Colonic mucosa (tissue), 4 donors: ENCODE data around the gene FARP1. TPM values are rescaled to one million over a fixed set of nuclear protein-coding genes. Genes with fewer than 3 reads are reported as not detected.

Experiments used
- DNase-seq: peaks from one replicate; pipeline ENCODE4 v3.0.0-alpha.2; 2020
- H3K27ac ChIP-seq: fragments of 200-600 bp; one replicate; pipeline ENCODE4 v1.8.0; 2021
- H3K27me3 ChIP-seq: fragments of 200-600 bp; one replicate; pipeline ENCODE4 v1.8.0; 2021
- H3K36me3 ChIP-seq: fragments of 200-600 bp; one replicate; pipeline ENCODE4 v1.8.0; 2021
- H3K4me1 ChIP-seq: fragments of 200-600 bp; one replicate; pipeline ENCODE4 v1.8.0; 2021; ENCODE audit warnings: mild to moderate bottlenecking
- H3K4me3 ChIP-seq: fragments of 200-600 bp; one replicate; pipeline ENCODE4 v1.8.0; 2021
- H3K9ac ChIP-seq, 2 donors: one replicate each; pipeline ENCODE4 v1.7.0; 2013; ENCODE audit warnings: control low read depth in 2 of 2, low read depth in 2 of 2, low read length in 2 of 2
- H3K9me3 ChIP-seq: fragments of 200-600 bp; one replicate; pipeline ENCODE4 v1.8.0; 2021
- intact Hi-C: fragments of 100-400 bp; cut with DNase I; formaldehyde crosslinking; loops from one replicate; pipeline ENCODE4 v1.14.1; 2022
- total RNA-seq, 2 donors: library from RNA; stranded (reverse); fragmentation: NEBNext Ultra II Directional in 1 of 2; extraction: Animal tissue kit (Norgen Biotek cat#: 25700) in 1 of 2; gene quantifications; one replicate each; pipeline ENCODE4 v1.2.1, GENCODE V29; 2021
- TF ChIP-seq, protein P1 (sequence below): fragments of 200-600 bp; IDR thresholded peaks from one replicate; pipeline ENCODE4 v1.8.0; 2022; ENCODE audit warnings: antibody characterized with exemption, mild to moderate bottlenecking
- donor health status: healthy.
- donor health status: DM: no; HTN: no; CAD: no.
- donor health status: DM: no; HTN: no; CAD: no.

FARP1 gene
- total RNA-seq, 2 donors from 2014 or later = 39.1 to 53.5 TPM

DNA sequence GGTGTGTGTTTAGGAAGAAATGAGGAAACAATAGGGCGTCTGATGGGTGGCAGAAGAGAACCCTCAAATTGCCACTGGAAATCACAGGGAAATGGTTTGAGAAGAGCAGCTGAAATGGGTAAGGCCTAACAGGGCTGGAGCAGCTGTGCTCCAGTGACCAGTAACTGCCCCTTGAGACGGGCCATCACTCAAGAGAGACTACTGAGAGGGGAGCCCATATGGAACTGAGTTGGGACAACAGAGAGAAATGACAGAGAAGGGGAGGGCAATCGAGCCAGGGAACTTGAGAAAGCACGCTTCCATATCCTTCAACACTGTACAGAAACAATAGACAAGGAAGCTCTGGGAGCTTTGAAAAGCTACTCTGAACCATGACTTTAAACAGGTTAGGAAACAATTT lies 209.3 kb downstream of the FARP1 start:
- Histone ChIP-seq H3K4me3 (no peak overlapping the region), H3K27me3 (no peaks in the 10 kb centered on the region), H3K27ac (no peak overlapping the region), H3K9me3 (no peaks in the 10 kb centered on the region), H3K36me3 (no peaks in the 10 kb centered on the region), H3K4me1 (no peaks in the 10 kb centered on the region), H3K9ac (no peak overlapping the region)
- intact Hi-C loops = no loop called here
- TF ChIP-seq, protein P1, sequence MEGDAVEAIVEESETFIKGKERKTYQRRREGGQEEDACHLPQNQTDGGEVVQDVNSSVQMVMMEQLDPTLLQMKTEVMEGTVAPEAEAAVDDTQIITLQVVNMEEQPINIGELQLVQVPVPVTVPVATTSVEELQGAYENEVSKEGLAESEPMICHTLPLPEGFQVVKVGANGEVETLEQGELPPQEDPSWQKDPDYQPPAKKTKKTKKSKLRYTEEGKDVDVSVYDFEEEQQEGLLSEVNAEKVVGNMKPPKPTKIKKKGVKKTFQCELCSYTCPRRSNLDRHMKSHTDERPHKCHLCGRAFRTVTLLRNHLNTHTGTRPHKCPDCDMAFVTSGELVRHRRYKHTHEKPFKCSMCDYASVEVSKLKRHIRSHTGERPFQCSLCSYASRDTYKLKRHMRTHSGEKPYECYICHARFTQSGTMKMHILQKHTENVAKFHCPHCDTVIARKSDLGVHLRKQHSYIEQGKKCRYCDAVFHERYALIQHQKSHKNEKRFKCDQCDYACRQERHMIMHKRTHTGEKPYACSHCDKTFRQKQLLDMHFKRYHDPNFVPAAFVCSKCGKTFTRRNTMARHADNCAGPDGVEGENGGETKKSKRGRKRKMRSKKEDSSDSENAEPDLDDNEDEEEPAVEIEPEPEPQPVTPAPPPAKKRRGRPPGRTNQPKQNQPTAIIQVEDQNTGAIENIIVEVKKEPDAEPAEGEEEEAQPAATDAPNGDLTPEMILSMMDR = no peak
- DNase-seq = no peak

DNA sequence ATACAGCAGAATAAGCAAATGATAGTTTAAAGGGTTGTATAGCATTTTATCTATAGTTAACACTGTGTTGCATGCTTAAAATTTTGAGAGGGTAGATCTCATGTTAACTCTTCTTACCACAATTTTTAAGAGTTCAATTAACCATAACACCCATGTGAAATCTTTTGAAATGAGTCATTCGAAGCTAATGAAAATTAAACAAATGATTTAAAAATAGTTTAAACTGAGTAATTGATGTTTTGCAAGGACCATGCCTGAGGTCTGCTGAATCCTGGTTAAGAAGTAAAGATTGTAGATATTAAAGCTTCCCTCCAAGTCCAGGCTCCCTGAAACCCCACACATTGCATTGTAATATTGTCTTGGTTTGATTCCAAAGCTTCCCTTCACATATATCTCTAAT lies 210.9 kb downstream of the FARP1 start:
- Histone ChIP-seq H3K4me3 (no peak overlapping the region), H3K36me3 (no peaks in the 10 kb centered on the region), H3K27me3 (no peaks in the 10 kb centered on the region), H3K27ac (no peak overlapping the region), H3K9ac (no peak overlapping the region), H3K9me3 (no peaks in the 10 kb centered on the region), H3K4me1 (no peaks in the 10 kb centered on the region)
- no peak for DNase-seq
- TF ChIP-seq, protein P1 = no peak
- intact Hi-C loops = no loop called here

- Histone ChIP-seq H3K36me3 (no peaks in the 10 kb centered on the region), H3K4me1 (no peaks in the 10 kb centered on the region), H3K9ac (no peak overlapping the region), H3K9me3 (no peaks in the 10 kb centered on the region), H3K27me3 (no peaks in the 10 kb centered on the region), H3K27ac (no peak overlapping the region), H3K4me3 (no peak overlapping the region)
- DNase-seq = no peak
- TF ChIP-seq, protein P1 = no peak
- intact Hi-C loops = no loop called here
These were observed 216.0 kb downstream of the FARP1 start for GRCh38 chr13:98358937-98359336.

DNA sequence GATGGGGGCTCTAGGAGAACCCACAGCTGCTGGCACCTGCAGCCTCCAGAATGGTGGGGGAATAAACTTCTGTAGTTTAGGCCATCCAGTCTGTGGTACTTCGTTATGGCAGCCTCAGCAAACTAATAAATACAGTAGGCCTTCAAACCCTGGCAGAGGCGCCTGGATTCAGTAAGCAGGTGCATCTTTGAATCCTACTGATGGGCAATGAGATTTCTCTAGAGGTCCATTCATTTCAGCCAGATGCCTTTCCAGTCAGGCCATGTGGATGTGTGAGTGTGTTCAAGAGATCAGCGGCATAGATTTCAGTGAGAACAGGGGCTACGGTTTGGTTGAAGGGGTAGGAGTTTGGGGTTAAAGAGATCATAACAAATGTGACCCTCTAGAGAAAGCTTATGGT lies 217.7 kb downstream of the FARP1 start:
- TF ChIP-seq, protein P1 = no peak
- Histone ChIP-seq H3K4me1 (no peaks in the 10 kb centered on the region), H3K4me3 (no peak overlapping the region), H3K36me3 (no peaks in the 10 kb centered on the region), H3K27ac (no peak overlapping the region), H3K9ac (no peak overlapping the region), H3K9me3 (no peaks in the 10 kb centered on the region), H3K27me3 (no peaks in the 10 kb centered on the region)
- no peak for DNase-seq
- intact Hi-C loops = no loop called here

DNA sequence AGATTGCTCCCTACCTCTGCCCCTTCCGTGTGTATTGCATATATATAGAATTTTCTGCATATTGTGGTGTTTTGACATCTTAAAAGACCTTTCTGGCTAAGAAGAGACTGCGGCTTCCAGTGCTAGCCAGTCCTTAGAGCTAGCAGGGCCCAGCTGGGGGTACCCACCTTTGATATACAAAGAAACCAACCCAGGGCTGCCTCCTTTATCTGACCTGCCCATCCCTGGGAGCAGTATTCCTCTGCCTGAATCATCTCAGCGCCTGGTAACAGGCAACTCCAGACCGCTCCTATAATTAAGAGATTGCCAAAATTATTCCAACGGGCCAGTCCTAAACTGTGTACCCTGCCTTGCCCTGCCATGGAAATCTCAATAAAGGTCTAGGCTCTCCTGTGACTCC lies 220.4 kb downstream of the FARP1 start:
- Histone ChIP-seq H3K27ac (no peak overlapping the region), H3K9ac (no peak overlapping the region), H3K9me3 (no peaks in the 10 kb centered on the region), H3K4me3 (no peak overlapping the region), H3K4me1 (no peaks in the 10 kb centered on the region), H3K36me3 (no peaks in the 10 kb centered on the region), H3K27me3 (no peaks in the 10 kb centered on the region)
- intact Hi-C loops = no loop called here
- TF ChIP-seq, protein P1 = no peak
- DNase-seq = no peak

DNA sequence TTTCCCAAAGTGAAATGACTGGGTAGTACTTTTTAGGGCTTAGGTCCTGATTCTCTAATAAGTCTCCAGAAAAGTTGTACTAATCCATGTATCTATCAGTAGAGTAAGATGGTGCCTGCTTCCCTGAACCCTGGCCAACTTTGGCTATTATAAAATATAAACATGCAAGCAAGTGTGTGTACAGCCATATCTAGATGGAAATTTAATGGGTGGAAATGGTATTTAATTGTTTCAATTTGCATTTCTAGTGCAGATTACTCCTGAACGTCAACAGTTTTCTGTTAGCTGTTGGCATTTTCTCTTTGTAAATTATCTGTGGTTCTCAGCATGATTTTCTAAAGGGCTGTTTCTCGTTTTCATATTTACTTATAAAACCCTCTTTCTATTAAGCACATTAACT lies 221.3 kb downstream of the FARP1 start:
- no peaks in the 10 kb centered on the region for H3K36me3 ChIP-seq
- no peak overlapping the region for H3K27ac ChIP-seq
- TF ChIP-seq, protein P1 = no peak
- H3K4me3 ChIP-seq = no peak overlapping the region
- intact Hi-C loops = no loop called here
- no peaks in the 10 kb centered on the region for H3K4me1 ChIP-seq
- no peaks in the 10 kb centered on the region for H3K9me3 ChIP-seq
- DNase-seq = no peak
- no peaks in the 10 kb centered on the region for H3K27me3 ChIP-seq
- H3K9ac ChIP-seq = no peak overlapping the region
